HG02571 (cell line): ENCODE measurements around the gene IBTK.
A peak's percentile ranks its signal among the peaks of the same experiment; 100 is the strongest.
"Not testable (repeated sequence)": the region's sequence is repeated elsewhere in the genome, so short reads cannot be mapped to it uniquely, and the experiment has no call there.

Experiments
- ATAC-seq: cut with Tn5 transposase; IDR thresholded peaks from one replicate; pipeline ENCODE4 v1.9.1; 2021; ENCODE audit warnings: mild to moderate bottlenecking, moderate library complexity; ENCODE audit not compliant: unreplicated experiment

The IBTK gene

GRCh38 chr6:82247505-82248272 is at the start of gene IBTK:
Gene IBTK (minus strand): TSS chr6:82247744. CDS start chr6:82240486, 7,258 bp downstream.
- ATAC-seq = peak; percentile 90

DNA sequence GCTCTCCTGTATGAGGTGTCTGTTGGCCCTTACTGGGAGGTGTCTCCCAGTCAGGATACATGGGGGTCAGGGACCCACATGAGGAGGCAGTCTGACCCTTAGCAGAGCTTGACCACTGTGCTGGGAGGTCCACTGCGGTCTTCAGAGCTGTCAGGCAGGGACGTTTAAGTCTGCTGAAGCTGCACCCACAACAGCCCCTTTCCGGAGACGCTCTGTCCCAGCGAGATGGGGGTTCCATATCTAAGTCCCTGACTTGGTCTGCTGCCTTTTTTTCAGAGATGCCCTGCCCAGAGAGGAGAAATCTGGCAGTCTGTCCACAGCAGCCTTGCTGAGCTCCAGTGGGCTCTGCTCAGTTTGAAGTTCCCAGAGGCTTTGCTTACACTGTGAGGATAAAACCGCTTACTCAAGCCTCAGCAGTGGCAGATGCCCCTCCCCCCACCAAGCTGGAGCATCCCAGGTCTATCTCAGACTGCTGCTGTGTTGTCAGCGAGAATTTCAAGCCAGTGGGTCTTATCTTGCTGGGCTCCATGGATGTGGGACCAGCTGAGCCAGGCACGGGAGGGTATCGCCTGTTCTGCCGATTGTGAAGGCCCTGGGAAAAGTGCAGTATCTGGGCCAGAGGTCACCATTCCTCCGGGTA is 36.3 kb upstream of the IBTK start:
- no peak for ATAC-seq

DNA sequence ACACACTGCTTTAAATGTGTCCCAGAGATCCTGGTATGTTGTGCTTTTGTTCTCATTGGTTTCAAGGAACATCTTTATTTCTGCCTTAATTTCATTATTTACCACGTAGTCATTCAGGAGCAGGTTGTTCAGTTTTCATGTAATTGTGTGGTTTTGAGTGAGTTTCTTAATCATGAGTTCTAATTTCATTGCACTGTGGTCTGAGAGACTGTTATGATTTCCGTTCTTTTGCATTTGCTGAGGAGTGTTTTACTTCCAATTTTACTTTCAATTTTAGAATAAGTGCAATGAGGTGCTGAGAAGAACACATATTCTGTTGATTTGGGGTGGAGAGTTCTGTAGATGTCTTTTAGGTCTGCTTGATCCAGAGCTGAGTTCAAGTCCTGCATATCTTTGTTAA is 34.0 kb upstream of the IBTK start:
- not testable (repeated sequence) for ATAC-seq

- no peak for ATAC-seq
Observed at GRCh38 chr6:82277686-82278085, 30.1 kb upstream of the IBTK start.

GRCh38 chr6:82275686-82276085 is 28.1 kb upstream of the IBTK start:
- no peak for ATAC-seq

DNA sequence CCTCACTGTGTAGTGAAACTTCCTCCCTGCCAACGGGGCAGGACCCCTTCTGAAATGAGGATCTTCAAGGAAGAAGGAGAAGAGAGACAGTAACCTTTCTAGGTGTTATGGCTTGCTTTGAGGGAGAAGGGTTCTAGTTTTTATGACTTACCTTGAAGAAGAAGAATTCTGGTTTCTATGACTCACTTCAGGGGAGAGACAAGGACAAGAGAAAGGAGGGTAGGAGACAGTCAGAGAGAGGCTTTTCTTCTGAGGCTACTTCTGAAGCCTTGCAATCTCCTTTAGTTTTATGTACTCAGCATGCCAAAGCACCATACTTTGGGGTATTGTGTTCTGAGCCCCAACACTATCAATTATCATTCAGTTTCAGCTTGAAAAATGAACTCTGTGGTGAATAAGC is 25.8 kb upstream of the IBTK start:
- no peak for ATAC-seq

- ATAC-seq = peak; percentile 54
Observed at GRCh38 chr6:82270881-82271635, 23.5 kb upstream of the IBTK start.

GRCh38 chr6:82268301-82268846 is 20.8 kb upstream of the IBTK start:
- ATAC-seq = no peak

GRCh38 chr6:82264824-82265223 is 17.3 kb upstream of the IBTK start:
- no peak for ATAC-seq

DNA sequence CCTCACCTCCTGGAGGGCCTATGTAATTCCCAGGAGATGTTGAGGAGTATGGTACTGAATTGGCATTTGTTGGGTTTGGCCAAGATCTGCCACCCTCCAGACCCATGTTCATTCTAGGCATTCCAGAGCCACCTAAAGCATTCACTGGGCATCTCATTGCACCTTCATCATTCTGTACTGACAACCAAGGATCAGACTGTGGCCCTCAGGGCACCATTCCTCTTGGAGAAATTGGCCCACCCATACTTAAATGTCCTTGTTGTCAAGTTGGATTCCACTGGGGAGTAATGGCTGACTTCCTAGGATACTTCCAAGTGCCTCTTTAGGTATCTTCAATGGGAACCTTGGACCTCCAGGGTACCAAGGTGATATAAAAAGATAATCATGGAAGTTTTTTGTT is 16.8 kb upstream of the IBTK start:
- ATAC-seq = no peak

DNA sequence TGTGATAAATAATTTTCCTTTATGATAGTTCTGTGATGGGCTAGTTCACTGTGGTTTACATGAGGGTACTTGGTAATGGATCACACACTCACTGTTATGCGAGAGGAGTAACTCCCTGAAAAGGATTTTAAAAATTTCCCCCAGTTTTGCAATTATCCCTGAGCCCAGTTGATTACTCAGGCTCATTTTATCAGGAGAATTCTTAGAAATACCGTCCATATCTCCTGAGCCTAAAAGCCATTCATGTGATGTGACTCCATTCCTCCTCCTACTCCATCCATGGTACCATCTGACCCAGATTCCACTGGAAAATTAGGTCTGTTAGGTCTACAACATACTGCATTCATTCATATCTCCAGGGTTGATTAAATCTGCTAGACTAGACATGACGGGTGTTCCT is 16.4 kb upstream of the IBTK start:
- no peak for ATAC-seq

DNA sequence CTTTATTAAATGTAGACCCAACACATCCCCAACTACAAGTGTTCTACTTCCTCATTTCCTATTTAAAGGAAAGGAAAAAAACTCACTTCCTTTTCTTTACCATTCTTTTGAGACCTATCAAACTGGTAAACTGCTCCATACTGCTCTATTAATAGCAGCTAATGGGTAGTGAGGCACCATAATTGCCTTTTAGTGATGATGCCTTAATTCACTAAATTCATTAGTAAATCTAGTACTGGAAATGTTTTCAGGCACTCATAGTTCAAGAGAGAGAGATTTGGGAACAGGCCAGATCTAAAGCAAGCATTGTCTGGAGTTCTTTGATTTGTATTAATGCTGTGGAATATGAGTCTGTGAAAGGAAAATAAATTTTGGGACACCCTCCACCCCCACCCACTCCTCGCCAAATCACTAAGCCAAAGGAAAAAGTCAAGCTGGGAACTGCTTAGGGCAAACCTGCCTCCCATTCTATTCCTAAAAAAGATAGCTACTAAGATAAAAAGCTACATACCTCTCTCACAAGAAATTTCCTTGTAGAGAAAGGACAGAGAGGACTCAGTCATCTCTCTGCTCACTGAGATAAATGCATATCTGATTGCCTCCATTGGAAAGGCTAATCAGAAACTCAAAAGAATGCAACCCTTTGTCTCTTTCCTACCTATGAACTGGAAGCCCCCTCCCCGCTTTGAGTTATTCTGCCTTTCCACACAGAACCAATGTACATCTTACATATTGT is 13.6 kb upstream of the IBTK start:
- ATAC-seq = no peak

DNA sequence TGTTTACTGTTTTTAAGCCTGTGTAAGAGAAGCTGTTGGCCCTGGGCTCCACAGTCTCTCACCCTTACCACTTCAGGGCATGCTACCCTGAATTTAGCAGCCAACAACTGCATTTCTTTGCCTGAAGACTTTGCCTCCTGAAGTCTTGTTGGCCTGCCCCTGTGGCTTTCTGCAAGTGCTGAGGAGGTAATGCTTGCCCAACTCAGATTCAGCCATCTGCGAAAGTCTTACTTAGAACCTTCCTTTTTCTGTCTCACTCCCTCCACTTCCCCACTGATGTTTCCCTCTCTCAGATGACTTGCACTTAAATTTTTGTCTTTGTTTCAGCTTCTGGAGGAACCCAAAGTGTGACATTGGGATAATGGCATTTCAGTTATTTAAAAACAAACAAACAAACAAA is 11.8 kb upstream of the IBTK start:
- no peak for ATAC-seq

GRCh38 chr6:82257088-82257774 is 9.7 kb upstream of the IBTK start:
- no peak for ATAC-seq

- ATAC-seq = not testable (repeated sequence)
Observed at GRCh38 chr6:82254722-82255121, 7.2 kb upstream of the IBTK start.

DNA sequence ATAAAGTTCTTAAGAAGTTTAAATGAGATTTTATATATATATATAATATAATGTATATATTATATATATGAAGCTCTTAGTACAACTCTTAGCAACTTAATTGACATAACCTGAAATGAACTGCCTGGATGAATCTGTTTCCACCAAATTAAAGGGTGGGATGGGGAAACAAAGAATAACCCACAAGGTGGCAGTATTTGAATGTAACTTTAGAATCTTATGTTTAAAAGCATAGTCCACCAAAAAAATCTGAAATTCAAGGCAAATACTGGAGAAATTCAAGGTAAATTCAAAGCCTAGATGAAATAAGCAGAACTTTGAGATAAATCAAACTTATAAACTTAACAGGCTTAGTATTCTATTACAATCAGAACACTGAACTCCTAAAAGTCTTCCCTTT is 4.4 kb upstream of the IBTK start:
- no peak for ATAC-seq

- no peak for ATAC-seq
Observed at GRCh38 chr6:82249381-82250253, 2.1 kb upstream of the IBTK start.

GRCh38 chr6:82248273-82248735 is 760 bp upstream of the IBTK start:
- peak; percentile 29 for ATAC-seq

- peak; percentile 36 for ATAC-seq
Observed at GRCh38 chr6:82246802-82247504, 591 bp downstream of the IBTK start.
